Gastrocnemius medialis (tissue), 4 donors: ENCODE results near the gene CCNA1.

Experiments used
- CTCF ChIP-seq, 5 experiments: fragments of 450-650 bp in 3 of 5; fragments of 200-600 bp in 2 of 5; sonication (generic) in 2 of 5; IDR thresholded peaks in 4 of 5; conservative IDR thresholded peaks in 1 of 5; 1 replicate in 4 of 5; 2 replicates in 1 of 5; pipeline ENCODE4 v1.5.1; 2016 to 2019; ENCODE audit warnings: antibody characterized with exemption in 5 of 5, mild to moderate bottlenecking in 3 of 5, moderate library complexity in 3 of 5
- POLR2A ChIP-seq, 2 donors: fragments of 450-650 bp; IDR thresholded peaks; one replicate each; pipeline ENCODE4 v1.6.1; 2017; ENCODE audit warnings: antibody characterized with exemption in 2 of 2, mild to moderate bottlenecking in 2 of 2, moderate library complexity in 2 of 2

GRCh38 chr13:36490055-36490454 lies 57.8 kb downstream of the CCNA1 start:
- TF ChIP-seq CTCF (IDR thresholded peaks at IDR 0.05 in 4 of 5, conservative IDR thresholded peaks at IDR 0.05 in 1 of 5), result no peak
- TF ChIP-seq POLR2A (IDR thresholded peaks at IDR 0.05), result no peak
